HEK293T (cell line): ENCODE data around the gene TXNIP.
A peak's percentile ranks its signal among the peaks of the same experiment; 100 is the strongest.

Experiments
- ARNT ChIP-seq: fragments of 450-650 bp; IDR thresholded peaks from 2 replicates; pipeline ENCODE4 v1.6.1; 2017; ENCODE audit warnings: mild to moderate bottlenecking
- BHLHE40 ChIP-seq: fragments of 450-650 bp; IDR thresholded peaks from 2 replicates; pipeline ENCODE4 v1.6.1; 2016; ENCODE audit warnings: mild to moderate bottlenecking, moderate library complexity, borderline replicate concordance
- CTBP1 ChIP-seq: fragments of 450-650 bp; IDR thresholded peaks from 2 replicates; pipeline ENCODE4 v1.6.1; 2016; ENCODE audit warnings: borderline replicate concordance
- ELF4 ChIP-seq: fragments of 450-650 bp; IDR thresholded peaks from 2 replicates; pipeline ENCODE4 v1.6.1; 2017; ENCODE audit warnings: antibody characterized with exemption
- FOXA1 ChIP-seq: fragments of 450-650 bp; IDR thresholded peaks from 2 replicates; pipeline ENCODE4 v1.6.1; 2016; ENCODE audit warnings: mild to moderate bottlenecking
- FOXK2 ChIP-seq: fragments of 450-650 bp; IDR thresholded peaks from 2 replicates; pipeline ENCODE4 v1.6.1; 2016; ENCODE audit warnings: mild to moderate bottlenecking
- FOXM1 ChIP-seq: fragments of 450-650 bp; IDR thresholded peaks from 2 replicates; pipeline ENCODE4 v1.6.1; 2017; ENCODE audit warnings: mild to moderate bottlenecking, borderline replicate concordance
- LEF1 ChIP-seq: fragments of 450-650 bp; IDR thresholded peaks from 2 replicates; pipeline ENCODE4 v1.6.1; 2017; ENCODE audit warnings: mild to moderate bottlenecking, borderline replicate concordance
- NFRKB ChIP-seq: fragments of 450-650 bp; IDR thresholded peaks from 2 replicates; pipeline ENCODE4 v1.6.1; 2016; ENCODE audit warnings: mild to moderate bottlenecking, moderate library complexity
- SP1 ChIP-seq: fragments of 450-650 bp; IDR thresholded peaks from 2 replicates; pipeline ENCODE4 v1.6.1; 2017
- SUZ12 ChIP-seq: fragments of 450-650 bp; IDR thresholded peaks from 2 replicates; pipeline ENCODE4 v1.6.1; 2016; ENCODE audit warnings: mild to moderate bottlenecking
- TARDBP ChIP-seq: fragments of 450-650 bp; IDR thresholded peaks from 2 replicates; pipeline ENCODE4 v1.6.1; 2016
- ZNF384 ChIP-seq: fragments of 450-650 bp; IDR thresholded peaks from 2 replicates; pipeline ENCODE4 v1.6.1; 2016
- TF ChIP-seq, protein P1 (sequence below): fragments of 450-650 bp; IDR thresholded peaks from 2 replicates; pipeline ENCODE4 v1.6.1; 2016

DNA sequence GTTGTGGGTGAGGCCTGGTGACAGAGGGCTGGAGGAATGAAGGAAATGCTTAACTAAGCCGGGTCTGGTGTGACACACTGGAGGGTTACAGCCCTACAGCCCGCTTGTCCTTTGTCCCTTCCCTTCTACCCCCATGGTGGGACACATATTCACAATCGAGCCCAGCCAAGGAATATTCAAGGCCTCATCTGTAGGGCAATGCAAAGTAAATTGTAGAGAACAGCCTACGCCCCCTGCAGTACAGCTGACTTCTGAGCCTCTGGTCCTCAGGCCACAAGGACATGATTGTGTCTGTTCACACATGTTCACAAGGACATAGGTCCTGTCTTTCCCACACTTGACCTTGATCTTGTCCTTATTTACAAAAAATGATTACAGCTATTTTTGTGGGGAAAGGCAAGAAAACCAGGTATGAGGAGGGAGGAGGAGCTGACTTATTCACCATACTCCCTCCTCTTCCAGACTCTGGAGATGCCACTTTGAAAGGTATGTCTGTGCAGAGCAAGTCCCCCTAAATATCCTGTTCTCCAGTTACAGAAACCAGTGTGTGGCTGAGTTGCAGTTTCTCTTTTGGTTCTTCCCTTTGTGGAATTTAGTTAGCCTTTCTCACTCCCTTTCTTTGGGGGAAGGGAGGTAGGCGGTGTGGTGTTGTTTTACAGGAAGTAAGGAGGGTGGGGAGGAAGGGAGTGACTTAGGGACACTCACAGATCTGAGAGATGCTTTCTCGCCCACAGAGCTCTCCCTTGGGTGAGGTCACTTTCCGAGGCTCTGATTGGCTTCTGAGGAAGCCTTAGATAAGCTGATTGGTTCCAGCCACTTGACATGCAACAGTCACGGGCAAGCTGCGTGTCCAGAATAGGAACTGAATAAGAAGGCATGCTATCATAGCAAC lies 17.3 kb downstream of the TXNIP start:
- no peak for TF ChIP-seq BHLHE40
- no peak for TF ChIP-seq SP1
- no peak for TF ChIP-seq FOXA1
- no peak for TF ChIP-seq ZNF384
- no peak for TF ChIP-seq LEF1
- TF ChIP-seq NFRKB: no peak
- no peak for TF ChIP-seq TARDBP
- TF ChIP-seq, protein P1, sequence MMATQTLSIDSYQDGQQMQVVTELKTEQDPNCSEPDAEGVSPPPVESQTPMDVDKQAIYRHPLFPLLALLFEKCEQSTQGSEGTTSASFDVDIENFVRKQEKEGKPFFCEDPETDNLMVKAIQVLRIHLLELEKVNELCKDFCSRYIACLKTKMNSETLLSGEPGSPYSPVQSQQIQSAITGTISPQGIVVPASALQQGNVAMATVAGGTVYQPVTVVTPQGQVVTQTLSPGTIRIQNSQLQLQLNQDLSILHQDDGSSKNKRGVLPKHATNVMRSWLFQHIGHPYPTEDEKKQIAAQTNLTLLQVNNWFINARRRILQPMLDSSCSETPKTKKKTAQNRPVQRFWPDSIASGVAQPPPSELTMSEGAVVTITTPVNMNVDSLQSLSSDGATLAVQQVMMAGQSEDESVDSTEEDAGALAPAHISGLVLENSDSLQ: peak; percentile 61
- no peak for TF ChIP-seq ARNT
- TF ChIP-seq FOXM1: no peak
- TF ChIP-seq ELF4: peak; percentile 20; the same call in 1 of the 2 replicates
- no peak for TF ChIP-seq SUZ12
- no peak for TF ChIP-seq CTBP1
- TF ChIP-seq FOXK2: no peak
